SU-DHL-6 (cell line): ENCODE results near the gene CLDN17.

Experiments
- H2AFZ ChIP-seq: fragments of 200-600 bp; sonication (generic); 2 replicates; pipeline ENCODE4 v1.6.1; 2014; ENCODE audit warnings: low read depth, mild to moderate bottlenecking, moderate library complexity, mixed read lengths, antibody characterized with exemption, low read length; ENCODE audit not compliant: severe bottlenecking
- H3F3A ChIP-seq: fragments of 200-600 bp; shearing (Covaris generic); 2 replicates; pipeline ENCODE4 v1.6.0; 2016; ENCODE audit warnings: antibody characterized with exemption, mild to moderate bottlenecking; ENCODE audit not compliant: insufficient read depth
- H3K27ac ChIP-seq: fragments of 200-600 bp; sonication (generic); 2 replicates; pipeline ENCODE4 v1.5.1; 2016; ENCODE audit warnings: low read depth, mild to moderate bottlenecking, low read length, moderate library complexity, mixed read lengths
- H3K27me3 ChIP-seq: fragments of 200-600 bp; sonication (generic), shearing (Covaris generic); 2 replicates; pipeline ENCODE4 v1.6.0; 2014; ENCODE audit warnings: mild to moderate bottlenecking, low read length
- H3K36me3 ChIP-seq: fragments of 200-600 bp; sonication (generic); 2 replicates; pipeline ENCODE4 v1.6.1; 2014; ENCODE audit warnings: mild to moderate bottlenecking, low read length, mixed read lengths
- H3K4me2 ChIP-seq: fragments of 300-600, 200-600 bp; shearing (Covaris generic), sonication (generic); 2 replicates; pipeline ENCODE4 v1.6.0; 2014; ENCODE audit warnings: low read length, low read depth, mild to moderate bottlenecking; ENCODE audit not compliant: poor library complexity, severe bottlenecking
- H3K4me3 ChIP-seq: fragments of 200-600 bp; sonication (generic); 2 replicates; pipeline ENCODE4 v1.5.1; 2014; ENCODE audit warnings: antibody characterized with exemption, low read length, mild to moderate bottlenecking, mixed read lengths; ENCODE audit not compliant: insufficient read depth, poor library complexity, severe bottlenecking
- H3K79me2 ChIP-seq: fragments of 200-600 bp; sonication (generic); 2 replicates; pipeline ENCODE4 v1.6.1; 2014; ENCODE audit warnings: mild to moderate bottlenecking, low read length, moderate library complexity; ENCODE audit not compliant: insufficient read depth
- H3K9ac ChIP-seq: fragments of 200-600 bp; sonication (generic); 2 replicates; pipeline ENCODE4 v1.7.0; 2014; ENCODE audit warnings: mild to moderate bottlenecking, low read length
- H3K9me2 ChIP-seq: fragments of 200-600 bp; sonication (generic); replicated peaks from 2 replicates; pipeline ENCODE4 v1.6.1; 2014; ENCODE audit warnings: low read length; ENCODE audit not compliant: insufficient read depth
- H3K9me3 ChIP-seq: fragments of 200-600 bp; sonication (generic); 2 replicates; pipeline ENCODE4 v1.6.1; 2014; ENCODE audit warnings: low read length, mixed read lengths; ENCODE audit not compliant: insufficient read depth
- H4K20me1 ChIP-seq: fragments of 200-600 bp; sonication (generic); 2 replicates; pipeline ENCODE4 v1.6.1; 2014; ENCODE audit warnings: low read depth, mild to moderate bottlenecking, antibody characterized with exemption, low read length, moderate library complexity, mixed read lengths
- CTCF ChIP-seq: fragments of 200-600 bp; sonication (generic); IDR thresholded peaks from one replicate; pipeline ENCODE4 v1.5.1; 2017; ENCODE audit warnings: antibody characterized with exemption, mild to moderate bottlenecking, low read length, moderate library complexity; ENCODE audit not compliant: insufficient read depth, poor library complexity, severe bottlenecking
- EZH2phosphoT487 ChIP-seq: fragments of 200-600 bp; sonication (generic), shearing (Covaris generic); conservative IDR thresholded peaks from 2 replicates; pipeline ENCODE4 v1.6.1; 2018; ENCODE audit warnings: mild to moderate bottlenecking, antibody characterized with exemption, low read length, moderate library complexity, mixed read lengths

CLDN17 gene

GRCh38 chr21:30209601-30210000 is 43.0 kb upstream of the CLDN17 start:
- no peaks in the 10 kb centered on the region for H3K79me2 ChIP-seq
- no peaks in the 10 kb centered on the region for H3K27me3 ChIP-seq
- no peak overlapping the region for H3K27ac ChIP-seq
- no peak for TF ChIP-seq CTCF
- no peaks in the 10 kb centered on the region for H3K36me3 ChIP-seq
- H3K9ac ChIP-seq, result no peak overlapping the region
- H3K9me2 ChIP-seq, result no peaks in the 10 kb centered on the region
- H3K4me3 ChIP-seq, result no peak overlapping the region
- no peak overlapping the region for H3K4me2 ChIP-seq
- no peaks in the 10 kb centered on the region for H3K9me3 ChIP-seq
- no peaks in the 10 kb centered on the region for H4K20me1 ChIP-seq
- no peak overlapping the region for H2AFZ ChIP-seq
- H3F3A ChIP-seq, result no peaks in the 10 kb centered on the region

- H4K20me1 ChIP-seq, result no peaks in the 10 kb centered on the region
- no peak overlapping the region for H3K4me3 ChIP-seq
- H3K79me2 ChIP-seq, result no peaks in the 10 kb centered on the region
- H3F3A ChIP-seq, result no peaks in the 10 kb centered on the region
- H3K9me3 ChIP-seq, result no peaks in the 10 kb centered on the region
- H3K9me2 ChIP-seq, result no peaks in the 10 kb centered on the region
- TF ChIP-seq CTCF, result no peak
- TF ChIP-seq EZH2phosphoT487, result no peak
- H3K9ac ChIP-seq, result no peak overlapping the region
- no peak overlapping the region for H3K27ac ChIP-seq
- no peaks in the 10 kb centered on the region for H3K36me3 ChIP-seq
- H3K4me2 ChIP-seq, result no peak overlapping the region
- no peaks in the 10 kb centered on the region for H3K27me3 ChIP-seq
- no peak overlapping the region for H2AFZ ChIP-seq
These were observed 40.6 kb upstream of the CLDN17 start for GRCh38 chr21:30207252-30207579.

GRCh38 chr21:30206551-30207251 is 40.1 kb upstream of the CLDN17 start:
- H3K27me3 ChIP-seq, result no peaks in the 10 kb centered on the region
- H3K9me3 ChIP-seq, result no peaks in the 10 kb centered on the region
- no peak overlapping the region for H3K4me3 ChIP-seq
- H3F3A ChIP-seq, result no peaks in the 10 kb centered on the region
- TF ChIP-seq CTCF (no peak), EZH2phosphoT487 (no peak)
- H3K79me2 ChIP-seq, result no peaks in the 10 kb centered on the region
- H3K36me3 ChIP-seq, result no peaks in the 10 kb centered on the region
- H3K27ac ChIP-seq, result no peak overlapping the region
- H3K9ac ChIP-seq, result no peak overlapping the region
- H3K4me2 ChIP-seq, result no peak overlapping the region
- H4K20me1 ChIP-seq, result no peaks in the 10 kb centered on the region
- H2AFZ ChIP-seq, result no peak overlapping the region
- no peaks in the 10 kb centered on the region for H3K9me2 ChIP-seq
